HG02678 (cell line): ENCODE measurements around the gene PHLPP1.

Experiments used
- ATAC-seq: cut with Tn5 transposase; IDR thresholded peaks from one replicate; pipeline ENCODE4 v1.9.1; 2021; ENCODE audit warnings: mild to moderate bottlenecking, moderate library complexity; ENCODE audit not compliant: unreplicated experiment

Gene PHLPP1

GRCh38 chr18:62975785-62976184 is 260.4 kb downstream of the PHLPP1 start:
- no peak for ATAC-seq

DNA sequence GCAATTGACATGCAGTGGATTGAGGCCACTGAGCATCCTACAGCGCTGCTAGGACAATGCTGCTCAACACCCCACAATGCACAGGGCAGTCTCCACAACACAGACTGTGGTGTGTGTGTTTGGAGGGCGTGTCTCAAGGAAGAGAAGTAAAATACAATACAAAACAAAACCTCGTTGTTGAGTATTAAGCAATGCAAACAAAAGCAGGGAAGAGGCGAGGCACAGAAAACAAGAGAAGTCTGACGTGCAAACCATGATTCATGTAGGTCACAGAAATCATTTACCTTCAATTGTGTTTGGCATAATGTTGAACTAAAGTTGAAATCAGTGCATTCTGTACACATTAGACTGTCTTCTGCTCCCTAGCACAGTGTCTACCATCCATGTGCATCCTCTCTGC is 260.9 kb downstream of the PHLPP1 start:
- ATAC-seq: no peak

GRCh38 chr18:62977512-62977911 is 262.2 kb downstream of the PHLPP1 start:
- no peak for ATAC-seq

DNA sequence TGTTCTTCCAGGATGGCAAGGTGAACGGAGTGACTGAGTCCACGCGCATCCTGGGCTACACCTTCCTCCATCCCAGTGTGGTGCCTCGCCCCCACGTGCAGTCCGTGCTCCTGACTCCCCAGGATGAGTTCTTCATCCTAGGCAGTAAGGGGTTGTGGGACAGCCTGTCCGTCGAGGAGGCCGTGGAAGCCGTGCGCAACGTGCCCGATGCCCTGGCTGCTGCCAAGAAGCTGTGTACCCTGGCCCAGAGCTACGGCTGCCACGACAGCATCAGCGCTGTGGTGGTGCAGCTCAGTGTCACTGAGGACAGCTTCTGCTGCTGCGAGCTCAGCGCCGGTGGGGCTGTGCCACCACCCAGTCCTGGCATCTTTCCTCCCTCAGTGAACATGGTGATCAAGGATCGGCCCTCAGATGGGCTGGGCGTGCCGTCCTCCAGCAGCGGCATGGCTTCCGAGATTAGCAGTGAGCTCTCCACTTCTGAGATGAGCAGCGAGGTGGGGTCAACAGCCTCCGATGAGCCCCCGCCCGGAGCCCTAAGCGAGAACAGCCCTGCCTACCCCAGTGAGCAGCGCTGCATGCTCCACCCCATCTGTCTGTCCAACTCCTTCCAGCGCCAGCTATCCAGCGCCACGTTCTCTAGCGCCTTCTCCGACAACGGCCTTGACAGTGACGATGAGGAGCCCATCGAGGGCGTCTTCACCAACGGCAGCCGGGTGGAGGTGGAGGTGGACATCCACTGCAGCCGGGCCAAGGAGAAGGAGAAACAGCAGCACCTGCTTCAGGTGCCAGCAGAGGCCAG is 263.1 kb downstream of the PHLPP1 start:
- ATAC-seq: no peak

GRCh38 chr18:62979176-62979575 is 263.8 kb downstream of the PHLPP1 start:
- ATAC-seq: no peak

DNA sequence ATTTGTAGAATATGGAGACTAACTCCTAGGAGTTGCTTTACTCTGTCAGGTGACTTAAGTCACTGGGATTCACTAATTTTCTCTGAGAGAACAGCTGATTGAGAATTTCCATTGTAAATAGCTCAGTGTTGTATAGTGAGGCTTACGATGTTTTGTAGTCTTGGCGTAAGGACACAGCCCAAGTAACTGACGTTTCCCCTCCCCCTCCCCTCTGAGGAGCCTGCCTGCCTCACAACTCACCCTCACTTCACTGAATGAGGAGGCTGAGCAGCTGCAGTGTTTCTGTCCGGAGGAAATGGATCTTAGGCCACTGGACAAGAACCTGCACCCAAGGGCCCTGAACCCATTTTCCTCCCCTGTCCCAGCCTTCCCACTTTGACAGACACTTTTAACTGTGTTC is 264.6 kb downstream of the PHLPP1 start:
- ATAC-seq: no peak

DNA sequence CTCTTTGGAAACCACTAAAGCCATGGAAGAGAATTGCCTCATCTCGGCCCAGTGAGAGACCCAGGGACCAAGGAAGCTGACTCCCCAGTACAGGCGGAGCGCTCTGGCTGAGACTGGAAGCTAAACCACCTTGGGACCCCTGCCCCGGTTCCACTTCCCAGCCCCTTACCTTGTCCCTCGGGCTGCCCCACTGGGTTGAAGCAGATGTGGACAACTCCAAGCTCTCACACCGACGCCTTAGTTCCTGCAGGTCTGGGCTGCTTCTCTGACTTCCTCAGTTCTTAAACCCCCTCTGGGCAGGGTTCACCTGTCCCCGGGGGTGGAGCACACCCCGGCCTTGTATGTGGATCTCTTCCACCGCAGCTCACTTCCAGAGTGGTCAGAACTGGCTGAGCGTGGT is 266.2 kb downstream of the PHLPP1 start:
- no peak for ATAC-seq

- ATAC-seq: peak; percentile 54
Observed at GRCh38 chr18:62982600-62983251, 267.4 kb downstream of the PHLPP1 start.

DNA sequence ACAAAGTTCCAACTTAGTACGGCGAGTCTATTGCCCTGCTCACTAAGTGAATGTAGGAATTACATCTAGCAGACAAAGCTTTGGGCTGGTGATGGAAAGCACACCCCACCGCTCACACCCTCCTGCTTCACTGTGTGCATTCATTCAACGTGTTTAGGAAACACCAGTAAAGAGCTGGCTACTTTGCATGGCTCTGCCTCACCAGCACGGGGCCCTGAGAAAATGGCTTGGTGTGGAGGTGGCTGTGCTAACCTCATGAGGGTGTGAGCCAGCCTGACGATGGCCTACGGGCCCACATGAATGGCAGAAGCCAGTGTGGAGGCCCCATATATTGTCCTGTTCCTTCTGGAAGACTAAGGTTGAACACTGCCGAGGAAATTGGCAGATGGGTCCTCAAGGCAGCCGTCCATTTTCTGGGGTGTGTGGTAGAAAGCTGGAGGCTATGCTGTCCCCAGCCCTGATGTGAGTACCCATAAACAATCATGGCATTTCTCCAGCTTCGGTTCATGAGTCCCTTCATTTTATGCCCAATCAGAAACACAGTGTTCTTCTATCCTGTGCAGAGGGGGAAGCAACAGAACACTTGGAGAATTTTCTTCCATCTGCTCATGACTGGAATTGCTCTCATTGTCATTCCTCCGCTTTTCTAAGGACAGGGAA is 269.4 kb downstream of the PHLPP1 start:
- ATAC-seq: no peak

DNA sequence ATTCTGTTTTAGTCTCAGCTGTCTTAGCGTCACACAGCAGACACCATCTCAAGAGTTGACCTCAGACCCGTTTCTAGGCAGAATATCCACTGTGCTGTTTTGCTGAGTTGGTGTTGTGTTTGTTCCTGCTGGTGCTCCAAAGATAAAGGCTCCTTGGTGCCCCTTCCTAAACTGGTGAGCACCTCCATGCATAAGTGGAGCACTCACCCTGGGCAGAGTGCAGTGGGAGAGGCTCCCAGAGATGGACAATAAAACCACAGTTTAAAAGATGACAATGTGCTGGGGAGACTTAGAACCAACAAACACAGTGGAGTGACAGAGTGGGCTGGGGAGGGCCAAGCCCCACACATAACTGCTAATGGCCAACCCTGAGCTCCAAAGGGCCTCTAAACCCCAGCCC is 271.1 kb downstream of the PHLPP1 start:
- ATAC-seq: no peak

- ATAC-seq: no peak
Observed at GRCh38 chr18:62987055-62987830, 271.9 kb downstream of the PHLPP1 start.

DNA sequence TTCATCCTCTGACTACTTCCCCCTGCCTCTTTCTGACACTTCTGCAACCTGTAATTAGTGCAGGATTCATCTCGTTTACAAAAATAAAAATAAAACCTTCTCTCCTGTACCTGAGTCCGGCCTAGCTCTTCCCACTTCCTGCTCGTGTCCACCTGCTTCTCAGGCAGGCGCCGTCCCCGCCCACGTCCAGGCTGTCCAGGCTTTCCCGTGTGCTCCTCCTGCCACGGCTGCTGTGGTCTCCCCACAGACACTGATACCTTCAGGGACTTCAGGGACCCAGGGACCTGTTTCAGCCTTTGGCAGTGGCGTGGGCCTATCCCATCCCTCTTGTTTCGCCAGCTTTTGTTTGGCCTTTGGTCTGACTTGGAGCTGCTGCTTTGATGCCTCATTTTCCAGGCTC is 272.5 kb downstream of the PHLPP1 start:
- no peak for ATAC-seq

DNA sequence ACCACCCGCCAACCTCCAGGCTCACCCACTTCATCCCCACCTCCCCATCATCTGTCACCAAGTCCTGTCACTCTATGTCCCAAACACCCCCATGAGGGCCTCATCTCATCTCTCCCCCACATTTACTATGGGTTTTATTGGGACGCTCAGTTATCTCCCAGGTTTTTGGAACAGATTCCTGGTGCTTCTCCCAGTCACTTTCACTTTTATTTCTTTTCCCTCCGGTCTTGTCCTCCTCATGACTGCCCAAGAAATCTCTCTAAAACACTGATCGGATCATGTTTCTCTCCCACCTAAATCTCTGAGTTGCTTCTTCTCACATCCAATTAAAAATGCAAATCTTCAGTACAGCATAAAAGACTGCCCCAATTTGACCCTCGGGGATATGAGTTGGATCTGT is 273.1 kb downstream of the PHLPP1 start:
- ATAC-seq: no peak

DNA sequence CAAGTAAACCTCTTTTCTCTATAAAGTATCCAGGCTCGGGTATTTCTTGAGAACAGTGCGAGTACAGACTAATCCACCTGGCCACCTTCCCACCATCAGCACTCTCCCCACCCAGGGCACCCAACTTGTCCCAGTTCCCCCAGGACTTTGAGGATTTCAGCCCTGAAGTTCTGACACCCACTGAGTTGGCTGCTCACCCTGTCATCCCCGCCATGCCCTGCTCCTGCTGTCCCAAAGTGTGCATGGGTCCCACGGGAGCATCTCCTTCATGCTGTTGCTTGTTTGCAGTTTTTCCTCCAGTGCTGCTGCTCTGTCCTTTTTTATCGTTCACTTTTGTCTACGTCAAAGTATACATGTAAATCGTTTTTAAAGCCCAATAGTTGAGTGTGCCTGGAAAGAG is 273.9 kb downstream of the PHLPP1 start:
- no peak for ATAC-seq

DNA sequence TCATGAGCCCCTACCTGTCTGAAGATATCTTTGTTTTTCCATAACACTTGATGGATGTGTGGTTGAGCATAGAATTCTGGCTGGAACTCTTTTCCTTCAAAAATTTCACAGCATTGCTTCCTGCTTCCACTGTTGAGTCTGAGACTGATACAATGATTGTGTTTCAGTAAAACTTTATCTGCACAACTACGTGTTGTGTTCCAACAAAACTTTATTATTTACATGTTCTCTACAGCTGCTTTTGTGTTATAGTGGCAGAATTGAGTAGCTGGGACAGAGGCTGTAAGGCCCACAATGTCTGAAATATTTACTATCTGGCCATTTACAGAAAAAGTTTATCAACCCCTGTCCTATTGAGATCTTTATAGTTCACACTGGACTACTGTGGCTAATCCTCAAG is 275.3 kb downstream of the PHLPP1 start:
- ATAC-seq: no peak

DNA sequence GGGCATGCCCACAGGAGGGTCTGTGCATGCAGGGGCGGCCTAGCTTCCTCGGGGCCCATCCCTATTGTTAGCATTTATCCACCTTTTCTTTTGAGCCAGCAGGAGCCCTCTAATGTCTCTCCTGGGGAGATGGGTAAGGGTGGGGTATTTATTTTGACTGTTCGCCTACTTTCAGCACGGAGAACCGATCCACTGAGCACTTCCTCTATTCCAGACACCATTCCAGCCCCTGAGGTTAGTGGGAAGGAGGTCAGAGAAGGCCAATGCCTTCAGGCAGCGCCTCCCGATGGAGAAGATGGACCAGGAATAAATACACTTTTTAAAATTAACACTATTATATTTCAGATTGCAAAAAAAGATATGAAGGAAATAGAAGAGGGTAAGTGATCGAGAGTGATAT is 276.0 kb downstream of the PHLPP1 start:
- no peak for ATAC-seq

DNA sequence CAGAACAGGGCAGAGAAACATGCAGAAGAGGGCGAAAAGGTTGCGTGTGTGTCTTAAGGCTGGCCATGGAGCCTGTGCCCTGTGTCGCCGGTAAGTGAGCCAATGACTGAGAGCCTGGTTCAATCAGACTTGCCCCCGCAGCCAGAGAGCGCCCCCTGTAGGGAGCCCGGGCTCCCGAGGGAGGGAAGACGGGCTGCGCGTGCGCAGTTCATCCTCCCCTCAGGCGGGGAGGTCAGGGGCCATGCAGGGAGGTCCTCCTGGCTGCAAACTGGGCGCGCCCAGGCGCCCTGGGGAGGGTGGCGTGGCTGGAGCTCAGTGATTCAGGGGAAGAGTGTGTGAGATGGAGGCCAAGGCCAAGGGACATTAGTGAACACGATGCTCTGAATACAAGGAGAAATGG is 276.6 kb downstream of the PHLPP1 start:
- no peak for ATAC-seq

DNA sequence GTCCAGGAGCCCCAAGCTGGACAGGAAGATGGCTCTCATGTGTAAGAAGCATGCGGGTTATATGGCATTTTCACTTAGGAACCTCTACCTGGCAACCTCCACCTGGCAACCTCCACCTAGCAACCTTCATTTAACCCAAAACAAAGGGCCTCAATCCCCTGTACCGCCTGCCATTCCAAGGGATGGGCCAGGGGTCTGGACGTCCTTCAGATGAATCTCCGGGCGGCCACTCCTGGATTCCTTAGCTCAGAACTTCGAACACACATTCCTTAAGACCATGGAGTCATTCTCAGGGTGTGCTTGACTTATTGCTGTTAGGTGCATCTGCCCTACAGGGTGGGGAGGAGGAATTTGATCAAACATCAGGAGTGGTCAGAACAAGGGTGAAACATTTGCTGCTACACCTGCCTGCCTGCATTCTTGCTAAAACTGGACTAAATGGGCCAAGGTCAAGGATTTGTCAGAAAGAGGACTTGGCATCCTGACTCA is 277.6 kb downstream of the PHLPP1 start:
- no peak for ATAC-seq

DNA sequence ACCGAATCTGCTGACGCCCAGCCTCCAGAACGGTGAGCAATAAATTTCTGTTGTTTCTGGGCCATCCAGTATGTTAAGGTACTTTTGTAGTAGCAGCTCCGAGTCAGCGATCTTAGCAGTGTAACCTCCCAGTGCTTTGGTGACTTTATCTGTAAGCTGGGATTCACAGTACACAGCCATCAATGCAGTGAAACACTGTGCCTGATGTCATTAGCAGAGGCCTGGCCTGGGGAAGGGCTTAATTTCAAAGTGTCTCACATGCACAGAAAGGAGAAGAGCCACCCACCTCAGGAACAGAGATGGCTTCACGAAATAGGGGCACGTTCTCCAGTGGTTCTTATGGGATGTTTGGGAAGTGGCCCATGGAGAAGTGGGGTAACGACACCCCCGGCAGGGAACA is 281.2 kb downstream of the PHLPP1 start:
- ATAC-seq: no peak

DNA sequence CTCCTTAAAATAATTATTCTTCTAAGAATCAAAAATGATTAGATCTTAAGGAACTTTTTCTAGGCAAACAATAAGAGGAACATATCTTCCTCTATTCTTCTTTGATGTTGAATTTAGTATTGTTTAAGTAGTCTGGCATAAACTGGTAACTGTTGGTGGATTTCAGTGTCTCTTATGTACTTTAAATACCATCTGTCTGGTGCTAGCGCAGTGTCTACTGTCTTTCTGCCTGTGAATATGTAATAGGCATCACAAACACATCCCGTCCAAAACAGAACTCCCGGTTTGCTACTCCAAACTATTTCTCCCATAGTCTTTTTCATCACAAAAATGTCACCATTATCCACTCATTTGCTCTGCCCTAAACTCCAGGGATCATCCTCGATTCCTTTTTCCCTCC is 281.7 kb downstream of the PHLPP1 start:
- no peak for ATAC-seq

DNA sequence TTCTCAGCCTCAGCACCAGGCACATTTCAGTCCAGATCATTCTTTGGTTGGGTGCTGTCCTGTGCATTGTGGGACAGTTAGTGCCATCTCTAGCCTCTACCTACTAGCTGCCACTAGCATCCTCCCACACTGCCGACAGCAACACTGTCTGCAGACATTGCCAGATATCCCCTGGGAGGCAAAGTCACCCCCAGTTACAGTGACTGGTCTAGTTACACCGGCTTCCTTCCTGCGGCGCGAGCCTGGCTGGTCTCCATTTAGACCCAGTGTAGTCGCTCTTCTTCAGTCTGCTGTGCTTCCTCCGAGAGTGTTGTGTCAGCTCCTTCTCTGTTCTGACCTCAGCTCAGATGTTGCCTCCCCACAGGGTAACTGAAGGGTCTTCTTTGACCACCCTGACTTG is 283.1 kb downstream of the PHLPP1 start:
- ATAC-seq: no peak
